H1 (cell line): ENCODE results near the gene NRL. TPM values are rescaled to one million over a fixed set of nuclear protein-coding genes. Genes with fewer than 3 reads are reported as not detected.

Source experiments
- CTCF ChIA-PET: fragments of 300-600 bp; sonication (Branson Sonifier 250); formaldehyde crosslinking; loops from one replicate; lab custom pipeline; 2021; ENCODE audit not compliant: partially characterized antibody; lab: Charles Lee
- POLR2A ChIA-PET: fragments of 300-600 bp; sonication (Branson Sonifier 250); formaldehyde crosslinking; loops from one replicate; lab custom pipeline; 2021; ENCODE audit warnings: inconsistent platforms; ENCODE audit not compliant: partially characterized antibody; lab: Charles Lee
- DNase-seq, 2 experiments: peaks; one replicate each; pipeline versions ENCODE4 v3.0.0 to v3.0.0-alpha.2; 2010 to 2022; ENCODE audit warnings: low spot score in 2 of 2, low read depth in 1 of 2, mixed read lengths in 1 of 2
- FAIRE-seq: peaks from 2 replicates; lab custom pipeline; 2011; peaks lifted over from hg19 to GRCh38; lab: Jason Lieb, UNC
- H2AFZ ChIP-seq: 2 replicates; pipeline ENCODE4 v1.8.1; 2012; ENCODE audit warnings: low read length, inconsistent platforms
- H2AK5ac ChIP-seq: 2 replicates; pipeline ENCODE4 v1.6.1; 2013; ENCODE audit warnings: low read depth, low read length
- H2BK120ac ChIP-seq: replicated peaks from 2 replicates; pipeline ENCODE3; 2013; ENCODE audit warnings: low read depth, low read length, inconsistent platforms
- H2BK12ac ChIP-seq: 2 replicates; pipeline ENCODE4 v1.6.1; 2013; ENCODE audit warnings: low read depth, low read length
- H2BK15ac ChIP-seq: 2 replicates; pipeline ENCODE4 v1.6.1; 2013; ENCODE audit warnings: low read length
- H2BK20ac ChIP-seq: 2 replicates; pipeline ENCODE4 v1.6.1; 2013; ENCODE audit warnings: low read length
- H2BK5ac ChIP-seq: 2 replicates; pipeline ENCODE4 v1.6.1; 2013; ENCODE audit warnings: low read depth, low read length
- H3K14ac ChIP-seq: 2 replicates; pipeline ENCODE4 v1.6.1; 2013; ENCODE audit warnings: inconsistent platforms; ENCODE audit not compliant: insufficient read length
- H3K18ac ChIP-seq: 2 replicates; pipeline ENCODE4 v1.6.1; 2013; ENCODE audit warnings: low read length; ENCODE audit errors: extremely low read depth
- H3K23ac ChIP-seq: 2 replicates; pipeline ENCODE4 v1.6.1; 2013; ENCODE audit warnings: inconsistent platforms; ENCODE audit not compliant: insufficient read length
- H3K23me2 ChIP-seq: 2 replicates; pipeline ENCODE4 v1.6.1; 2013; ENCODE audit warnings: low read depth, low read length
- H3K27ac ChIP-seq: 2 replicates; pipeline ENCODE4 v1.6.1; 2011; ENCODE audit warnings: low read depth, low read length, inconsistent platforms
- H3K27me3 ChIP-seq, 4 experiments: replicated peaks in 1 of 4; 1 replicate in 1 of 4; 2 replicates in 3 of 4; pipeline versions ENCODE4 v1.6.1 to v1.8.1; 2011 to 2013; ENCODE audit warnings: low read length in 3 of 4, mild to moderate bottlenecking in 3 of 4, inconsistent platforms in 2 of 4, mixed read lengths in 2 of 4, moderate library complexity in 1 of 4; ENCODE audit not compliant: control insufficient read depth in 3 of 4, insufficient read depth in 3 of 4; ENCODE audit errors: extremely low read depth in 1 of 4
- H3K36me3 ChIP-seq, 4 experiments: 2 replicates each; pipeline versions ENCODE4 v1.6.1 to v1.8.1; 2011 to 2013; ENCODE audit warnings: mild to moderate bottlenecking in 4 of 4, low read length in 3 of 4, moderate library complexity in 2 of 4, control low read depth in 1 of 4, inconsistent platforms in 1 of 4; ENCODE audit not compliant: insufficient read depth in 4 of 4, control insufficient read depth in 2 of 4
- H3K4ac ChIP-seq: replicated peaks from 2 replicates; pipeline ENCODE3; 2013; ENCODE audit warnings: low read length, low read depth, mixed read lengths, inconsistent platforms; ENCODE audit not compliant: insufficient read length
- H3K4me1 ChIP-seq, 4 experiments: replicated peaks in 1 of 4; 1 replicate in 1 of 4; 2 replicates in 3 of 4; pipeline versions ENCODE4 v1.6.1 to v1.8.1; 2011 to 2013; ENCODE audit warnings: low read length in 3 of 4, inconsistent platforms in 2 of 4, mixed read lengths in 1 of 4; ENCODE audit not compliant: insufficient read depth in 4 of 4, control insufficient read depth in 3 of 4
- H3K4me2 ChIP-seq, 2 experiments: 2 replicates each; pipeline versions ENCODE4 v1.6.1 to v1.8.1; 2011 to 2013; ENCODE audit warnings: low read depth in 2 of 2, low read length in 2 of 2, control low read depth in 1 of 2, inconsistent platforms in 1 of 2, mild to moderate bottlenecking in 1 of 2; ENCODE audit not compliant: insufficient read depth in 1 of 2
- H3K4me3 ChIP-seq, 4 experiments: fragments of 200-600, 300-600 bp in 1 of 4; sonication (generic), shearing (Covaris generic), sonication (Bioruptor Twin) in 1 of 4; 2 replicates each; pipeline versions ENCODE4 v1.5.1 to v1.8.1; 2011 to 2016; ENCODE audit warnings: low read length in 4 of 4, low read depth in 3 of 4, control low read depth in 2 of 4, inconsistent platforms in 2 of 4, mild to moderate bottlenecking in 2 of 4, mixed read lengths in 1 of 4, moderate library complexity in 1 of 4; ENCODE audit not compliant: insufficient read depth in 2 of 4; ENCODE audit errors: extremely low read depth in 1 of 4
- H3K56ac ChIP-seq: replicated peaks from 2 replicates; pipeline ENCODE3; 2013; ENCODE audit warnings: low read depth, mild to moderate bottlenecking, mixed read lengths, low read length, inconsistent platforms; ENCODE audit not compliant: insufficient read length
- H3K79me1 ChIP-seq: 2 replicates; pipeline ENCODE4 v1.6.1; 2013; ENCODE audit warnings: low read depth, low read length, control low read depth
- H3K79me2 ChIP-seq, 2 experiments: 2 replicates each; pipeline versions ENCODE4 v1.6.1 to v1.8.1; 2012 to 2013; ENCODE audit warnings: low read length in 2 of 2, mild to moderate bottlenecking in 2 of 2, inconsistent platforms in 1 of 2; ENCODE audit not compliant: insufficient read depth in 2 of 2, control insufficient read depth in 1 of 2
- H3K9ac ChIP-seq, 4 experiments: replicated peaks in 1 of 4; 1 replicate in 1 of 4; 2 replicates in 3 of 4; pipeline versions ENCODE4 v1.6.1 to v1.8.1; 2011 to 2013; ENCODE audit warnings: low read depth in 3 of 4, low read length in 3 of 4, control low read depth in 2 of 4, mild to moderate bottlenecking in 2 of 4, moderate library complexity in 2 of 4, inconsistent platforms in 1 of 4; ENCODE audit errors: extremely low read depth in 1 of 4
- H3K9me3 ChIP-seq, 2 experiments: 2 replicates each; pipeline versions ENCODE4 v1.6.1 to v1.8.1; 2012 to 2013; ENCODE audit warnings: mild to moderate bottlenecking in 2 of 2, moderate library complexity in 2 of 2, control low read depth in 1 of 2, inconsistent platforms in 1 of 2, low read depth in 1 of 2, low read length in 1 of 2, mixed read lengths in 1 of 2; ENCODE audit not compliant: insufficient read depth in 2 of 2
- H4K20me1 ChIP-seq, 2 experiments: replicated peaks in 1 of 2; 2 replicates each; pipeline versions ENCODE3 to v1.8.1; 2011 to 2013; ENCODE audit warnings: inconsistent platforms in 2 of 2, low read length in 2 of 2, mild to moderate bottlenecking in 1 of 2; ENCODE audit not compliant: insufficient read depth in 2 of 2, control insufficient read depth in 1 of 2
- H4K5ac ChIP-seq: 2 replicates; pipeline ENCODE4 v1.6.1; 2013; ENCODE audit warnings: low read length, low read depth, mixed read lengths, inconsistent platforms; ENCODE audit not compliant: insufficient read length
- H4K8ac ChIP-seq: 2 replicates; pipeline ENCODE4 v1.8.0; 2013; ENCODE audit warnings: mild to moderate bottlenecking, moderate library complexity, low read length, inconsistent platforms; ENCODE audit not compliant: insufficient read depth; ENCODE audit errors: extremely low read depth
- H4K91ac ChIP-seq: replicated peaks from 2 replicates; pipeline ENCODE3; 2013; ENCODE audit warnings: low read length, mixed read lengths, inconsistent platforms; ENCODE audit not compliant: insufficient read length
- KDM1A ChIP-seq: fragments of 200-600, 300-600 bp; sonication (generic); IDR thresholded peaks from 2 replicates; pipeline ENCODE4 v1.7.1; 2016; ENCODE audit warnings: mild to moderate bottlenecking, low read length, borderline replicate concordance
- SRF ChIP-seq: IDR thresholded peaks from 2 replicates; pipeline ENCODE4 v1.6.1; 2011; ENCODE audit warnings: mild to moderate bottlenecking, low read depth, low read length, moderate library complexity
- WGBS, 2 experiments: shearing (Covaris generic) in 1 of 2; methylation state at CpG; one replicate each; pipeline versions ENCODE4 v1.1.6 to v1.1.7; 2013 to 2015; ENCODE audit warnings: low lambda C conversion rate in 2 of 2, mixed read lengths in 2 of 2, inconsistent platforms in 1 of 2, low coverage in 1 of 2, missing lambda C conversion rate in 1 of 2; ENCODE audit not compliant: insufficient replicate concordance in 2 of 2, insufficient coverage in 1 of 2, insufficient read length in 1 of 2; ENCODE audit errors: extremely low coverage in 1 of 2, missing lambda C conversion rate in 1 of 2; 5-methylcytosine and 5-hydroxymethylcytosine counted together
- polyA plus RNA-seq, 7 experiments: library from polyadenylated mRNA; depleted of rRNA in 3 of 7; stranded (reverse) in 5 of 7; unstranded in 2 of 7; fragments of >200 nt in 5 of 7; fragments of 200-250 nt in 2 of 7; gene quantifications; 1 replicate in 5 of 7; 2 replicates in 1 of 7; 4 replicates in 1 of 7; pipeline versions ENCODE4 v1.2.1 to v1.2.3, GENCODE V29; 2011 to 2013; ENCODE audit warnings: missing spikeins in 2 of 7, mixed read lengths in 2 of 7
- total RNA-seq: library from RNA; stranded (reverse); fragmentation: NEBNext Ultra II Directional; extraction: Animal tissue kit (Norgen Biotek cat#: 25700); gene quantifications from 2 replicates; pipeline ENCODE4 v1.2.1, GENCODE V29; 2021

Gene NRL
- total and polyA plus RNA-seq, 2 of the 8 experiments (the other 6 are each of a cell fraction or from before 2014, with no cell fraction given) = 1.1 to 2.2 TPM

DNA sequence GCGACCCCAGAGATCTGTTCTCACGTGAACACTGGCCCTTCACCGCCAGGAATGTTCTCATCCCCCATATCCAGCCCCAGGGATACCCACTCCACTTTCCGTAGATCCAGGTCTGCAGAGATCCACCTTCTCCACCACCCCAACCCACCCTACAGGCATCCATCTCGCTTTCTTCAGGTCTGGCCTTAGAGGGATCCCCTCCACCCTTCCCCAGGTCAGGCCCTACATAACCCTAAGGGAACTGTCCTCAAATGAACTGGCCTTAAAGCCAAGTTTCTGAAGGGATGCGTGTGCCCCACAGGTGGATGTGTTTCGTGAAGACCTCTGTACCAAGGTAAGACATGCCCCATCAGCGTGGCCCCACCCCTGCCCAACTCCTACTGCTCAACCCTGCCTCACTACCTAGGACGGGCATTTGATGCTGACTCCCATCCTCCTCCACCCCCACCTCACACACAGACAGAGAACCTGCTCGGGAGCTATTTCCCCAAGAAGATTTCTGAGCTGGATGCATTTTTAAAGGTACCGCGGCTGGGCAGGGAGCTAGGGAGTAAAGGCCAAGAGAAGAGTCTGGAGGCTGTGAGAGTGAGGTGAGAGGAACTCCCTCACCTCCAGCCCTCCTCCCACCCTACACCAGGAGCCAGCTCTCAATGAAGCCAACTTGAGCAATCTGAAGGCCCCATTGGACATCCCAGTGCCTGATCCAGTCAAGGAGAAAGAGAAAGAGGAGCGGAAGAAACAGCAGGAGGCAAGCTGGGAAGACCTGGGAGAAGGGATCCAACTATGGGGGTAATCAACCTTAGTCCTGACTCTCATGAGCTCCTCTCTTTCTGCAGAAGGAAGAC, 22.2 kb upstream of the NRL start:
- H3K9ac ChIP-seq = peak overlapping the region in 1 of 4 experiments; percentile 13; a peak in 3 of 7 replicates
- no peaks in the 10 kb centered on the region for H3K27me3 ChIP-seq
- DNase-seq (no peak), FAIRE-seq (no peak)
- ChIA-PET CTCF (interaction anchor here (0.6 to 3.1 kb wide), 12 partner anchors 9 to 101 kb away, joined by 3 to 18 read pairs (median 4); partner anchors contain the start of genes DCAF11, IRF9, NRL and PSME2), POLR2A (interaction anchor here (1.0 to 10.5 kb wide), 19 partner anchors 10 to 134 kb away, joined by 3 to 118 read pairs (median 7); partner anchors contain the start of genes CHMP4A, DCAF11, IPO4 and IRF9)
- TF ChIP-seq SRF = no peak
- TF ChIP-seq KDM1A = no peak
- H3K4me2 ChIP-seq = peak overlapping the region; percentile 81 to 95
- H3K14ac ChIP-seq = no peak overlapping the region
- WGBS, 2 experiments = 57% methylated on average over 13 of the region's 13 CpGs; no CpG with 5 or more reads in 1 of the 2 experiments
- H2AK5ac ChIP-seq = no peak overlapping the region
- no peak overlapping the region for H2BK120ac ChIP-seq
- peak overlapping the region; percentile 79 to 100 (median 84) for H3K4me3 ChIP-seq
- H3K18ac ChIP-seq = no peak overlapping the region
- no peak overlapping the region for H3K4ac ChIP-seq
- H3K4me1 ChIP-seq = peaks cover 0 to 10% (median 7%) of the 10 kb centered on the region in 4 experiments; a peak in 5 of 7 replicates
- peaks cover 4% of the 10 kb centered on the region; the same call in 1 of the 2 replicates for H3K79me1 ChIP-seq
- H3K23ac ChIP-seq = no peak overlapping the region
- no peak overlapping the region for H4K5ac ChIP-seq
- no peak overlapping the region for H4K91ac ChIP-seq
- H3K23me2 ChIP-seq = peaks cover 8% of the 10 kb centered on the region; the same call in 1 of the 2 replicates
- H4K8ac ChIP-seq = no peak overlapping the region
- H2BK12ac ChIP-seq = no peak overlapping the region; the same call in 1 of the 2 replicates
- H2BK15ac ChIP-seq = no peak overlapping the region
- H2BK5ac ChIP-seq = no peak overlapping the region
- H3K27ac ChIP-seq = no peak overlapping the region
- no peaks in the 10 kb centered on the region for H3K9me3 ChIP-seq
- H2AFZ ChIP-seq = no peak overlapping the region
- peaks cover 0 to 1% of the 10 kb centered on the region in 2 experiments for H4K20me1 ChIP-seq
- H3K79me2 ChIP-seq = peaks cover 0 to 12% of the 10 kb centered on the region in 2 experiments; a peak in 2 of 4 replicates
- H3K56ac ChIP-seq = no peak overlapping the region
- H2BK20ac ChIP-seq = no peak overlapping the region
- H3K36me3 ChIP-seq = peaks cover 8 to 25% (median 14%) of the 10 kb centered on the region in 4 experiments; a peak in 6 of 8 replicates
